Activated naive CD4-positive, alpha-beta T cell treated with anti-CD3 and anti-CD28 coated beads, Interleukin-2, amount 50 U/mL, for 24 hours (primary cell): ENCODE data around the gene WASHC2A.
"Not testable (repeated sequence)": the region's sequence is repeated elsewhere in the genome, so short reads cannot be mapped to it uniquely, and the experiment has no call there.

Experiments
- H3K27ac Mint-ChIP-seq: one replicate; pipeline ENCODE4 v1.8.0; 2021; ENCODE audit warnings: mild to moderate bottlenecking, mixed read lengths
- H3K27me3 Mint-ChIP-seq: one replicate; pipeline ENCODE4 v1.8.0; 2021; ENCODE audit warnings: mixed read lengths
- H3K36me3 Mint-ChIP-seq: one replicate; pipeline ENCODE4 v1.8.0; 2021; ENCODE audit warnings: mixed read lengths
- H3K4me1 Mint-ChIP-seq: one replicate; pipeline ENCODE4 v1.8.0; 2021; ENCODE audit warnings: mixed read lengths
- H3K4me3 Mint-ChIP-seq: one replicate; pipeline ENCODE4 v1.8.0; 2021; ENCODE audit warnings: mild to moderate bottlenecking, mixed read lengths
- H3K9me3 Mint-ChIP-seq: one replicate; pipeline ENCODE4 v1.8.0; 2021; ENCODE audit warnings: mixed read lengths

Gene WASHC2A

DNA sequence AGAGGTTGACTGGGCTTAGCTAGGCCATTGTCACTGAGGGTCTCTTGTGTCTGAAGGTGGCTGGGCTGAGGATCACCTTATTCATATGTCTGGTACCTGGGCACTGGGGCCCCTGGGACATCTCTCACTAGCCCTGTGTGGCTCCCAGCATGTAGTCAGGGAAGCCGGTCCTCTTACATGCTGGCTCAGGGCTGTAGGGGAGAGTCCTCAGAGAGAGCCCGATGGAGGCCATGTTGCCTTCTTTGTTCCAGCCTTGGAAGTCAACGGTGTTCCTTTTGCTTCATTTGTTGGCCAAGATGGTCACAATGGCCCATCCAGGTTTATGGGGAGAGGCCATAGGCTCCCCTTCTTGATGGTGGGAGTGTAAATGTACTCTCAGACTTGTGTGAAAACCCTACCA lies 34.0 kb downstream of the WASHC2A start:
- H3K36me3 Mint-ChIP-seq, H3K9me3 Mint-ChIP-seq, H3K27ac Mint-ChIP-seq, H3K27me3 Mint-ChIP-seq, H3K4me3 Mint-ChIP-seq, H3K4me1 Mint-ChIP-seq: not testable (repeated sequence)

- H3K4me3 Mint-ChIP-seq, H3K9me3 Mint-ChIP-seq, H3K4me1 Mint-ChIP-seq, H3K27ac Mint-ChIP-seq, H3K27me3 Mint-ChIP-seq, H3K36me3 Mint-ChIP-seq: not testable (repeated sequence)
These were observed 34.5 kb downstream of the WASHC2A start for GRCh38 chr10:50102267-50102666.

GRCh38 chr10:50108999-50109698 lies 41.4 kb downstream of the WASHC2A start:
- H3K27ac Mint-ChIP-seq, H3K36me3 Mint-ChIP-seq, H3K4me1 Mint-ChIP-seq, H3K9me3 Mint-ChIP-seq, H3K27me3 Mint-ChIP-seq, H3K4me3 Mint-ChIP-seq: not testable (repeated sequence)

DNA sequence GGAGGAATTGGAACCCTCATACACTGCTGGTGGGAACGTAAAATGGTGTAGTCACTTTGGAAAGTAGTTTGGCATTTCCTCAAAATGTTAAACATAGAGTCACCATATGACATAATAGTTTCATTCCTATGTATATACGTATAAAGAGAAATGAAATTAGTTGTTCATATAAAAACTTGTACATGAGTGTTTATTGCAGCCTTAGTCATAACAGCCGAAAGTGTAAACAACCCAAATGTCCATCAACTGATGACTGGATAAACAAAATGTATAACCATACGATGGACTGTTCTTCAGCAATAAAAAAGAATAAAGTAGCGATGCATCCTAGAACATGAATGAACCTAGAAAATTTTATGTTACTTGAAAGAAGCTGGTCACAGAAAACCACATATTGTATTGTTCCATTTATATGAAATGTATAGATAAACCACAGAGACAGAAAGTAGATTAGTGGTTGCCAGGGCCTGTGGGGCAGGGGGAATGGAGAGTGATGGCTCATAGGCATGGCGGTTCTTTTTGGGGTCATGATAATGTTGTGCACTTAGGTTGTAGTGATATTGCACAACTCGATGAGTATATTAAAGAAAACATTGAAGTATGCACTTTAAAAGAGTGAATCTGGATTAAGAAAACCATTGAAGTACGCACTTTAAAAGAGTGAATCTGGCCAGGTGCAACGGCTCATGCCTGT lies 44.8 kb downstream of the WASHC2A start:
- H3K27me3 Mint-ChIP-seq, H3K27ac Mint-ChIP-seq, H3K36me3 Mint-ChIP-seq: not testable (repeated sequence)

GRCh38 chr10:50126765-50127164 lies 59.0 kb downstream of the WASHC2A start:
- H3K4me1 Mint-ChIP-seq, H3K27ac Mint-ChIP-seq, H3K9me3 Mint-ChIP-seq, H3K27me3 Mint-ChIP-seq, H3K4me3 Mint-ChIP-seq: not testable (repeated sequence)
- peaks cover 11% of the 10 kb centered on the region for H3K36me3 Mint-ChIP-seq

More for the DNA sequence above, 44.8 kb downstream of the WASHC2A start:
- not testable (repeated sequence) for H3K9me3 Mint-ChIP-seq, H3K4me3 Mint-ChIP-seq, H3K4me1 Mint-ChIP-seq

DNA sequence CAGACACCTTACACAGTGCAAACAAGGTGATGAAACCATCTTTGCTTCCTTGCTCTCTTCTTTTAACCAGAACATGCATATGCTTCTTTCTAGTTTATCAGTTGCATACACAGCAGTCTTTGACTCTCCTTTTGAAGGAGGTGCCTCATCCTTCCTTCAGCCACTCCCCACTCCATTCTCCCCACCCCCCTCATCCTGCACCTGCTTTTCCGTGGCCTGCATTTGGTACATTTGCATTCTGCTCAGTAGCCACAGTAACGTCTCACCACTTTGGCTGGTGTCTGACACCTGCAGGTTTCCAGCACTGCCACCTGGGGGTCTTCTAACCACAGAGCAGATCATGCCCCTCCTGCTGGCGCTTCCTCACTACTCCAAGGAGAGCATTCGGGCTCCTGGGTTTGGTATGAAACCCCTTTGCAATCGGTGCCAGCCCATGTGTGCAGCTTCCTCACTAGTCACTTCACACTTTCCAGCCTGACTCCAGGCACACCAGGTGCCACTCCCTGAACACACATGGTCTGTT lies 60.1 kb downstream of the WASHC2A start:
- not testable (repeated sequence) for H3K9me3 Mint-ChIP-seq, H3K27ac Mint-ChIP-seq, H3K4me1 Mint-ChIP-seq, H3K27me3 Mint-ChIP-seq, H3K4me3 Mint-ChIP-seq
- H3K36me3 Mint-ChIP-seq: peaks cover 11% of the 10 kb centered on the region

GRCh38 chr10:50131245-50131965 lies 63.7 kb downstream of the WASHC2A start:
- not testable (repeated sequence) for H3K9me3 Mint-ChIP-seq, H3K4me1 Mint-ChIP-seq, H3K27ac Mint-ChIP-seq, H3K27me3 Mint-ChIP-seq, H3K4me3 Mint-ChIP-seq
- peaks cover 23% of the 10 kb centered on the region for H3K36me3 Mint-ChIP-seq

DNA sequence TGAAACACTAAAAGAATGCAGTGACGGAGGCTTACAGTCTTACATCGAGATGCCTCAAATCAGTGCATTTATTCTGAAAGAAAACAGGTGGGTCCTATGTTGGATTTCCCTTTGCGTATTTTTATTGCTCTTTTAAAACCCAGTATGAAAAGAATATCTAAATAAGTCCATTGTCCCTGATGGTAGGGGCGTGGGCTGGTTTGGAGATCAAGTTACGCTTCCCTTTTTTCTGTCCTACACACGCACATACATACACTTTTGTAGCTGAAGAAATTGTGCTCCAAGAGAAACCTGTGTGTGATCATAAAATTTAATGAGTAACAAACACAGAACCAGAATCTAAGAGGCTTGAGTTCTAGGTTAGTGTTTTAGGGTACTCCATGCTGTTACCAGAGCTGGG lies 64.6 kb downstream of the WASHC2A start:
- not testable (repeated sequence) for H3K9me3 Mint-ChIP-seq, H3K4me3 Mint-ChIP-seq, H3K4me1 Mint-ChIP-seq, H3K27me3 Mint-ChIP-seq, H3K27ac Mint-ChIP-seq
- H3K36me3 Mint-ChIP-seq: peaks cover 25% of the 10 kb centered on the region

GRCh38 chr10:50132841-50133240 lies 65.1 kb downstream of the WASHC2A start:
- H3K36me3 Mint-ChIP-seq: peaks cover 25% of the 10 kb centered on the region
- H3K4me1 Mint-ChIP-seq, H3K27ac Mint-ChIP-seq, H3K9me3 Mint-ChIP-seq, H3K27me3 Mint-ChIP-seq, H3K4me3 Mint-ChIP-seq: not testable (repeated sequence)

- H3K9me3 Mint-ChIP-seq, H3K27me3 Mint-ChIP-seq, H3K4me1 Mint-ChIP-seq, H3K36me3 Mint-ChIP-seq, H3K4me3 Mint-ChIP-seq, H3K27ac Mint-ChIP-seq: not testable (repeated sequence)
These were observed 75.9 kb downstream of the WASHC2A start for GRCh38 chr10:50143512-50144174.

DNA sequence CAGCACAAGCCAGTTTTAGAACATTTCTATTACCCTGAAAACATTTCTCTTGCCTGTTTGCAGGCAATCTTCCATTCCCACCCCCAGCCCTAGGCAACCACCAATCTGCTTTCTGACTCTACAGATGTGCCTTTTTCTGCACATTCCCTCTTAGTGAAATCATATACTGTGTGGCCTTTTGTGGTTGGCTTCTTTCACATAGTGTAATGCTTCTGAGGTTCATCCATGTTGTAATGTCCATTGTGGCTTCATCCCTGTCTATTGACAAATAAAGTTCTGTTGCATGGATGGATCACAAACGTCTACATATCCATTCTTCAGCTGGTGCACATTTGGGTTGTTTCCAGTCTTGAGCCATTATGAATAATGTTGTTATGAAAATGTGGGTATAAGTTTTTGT lies 77.8 kb downstream of the WASHC2A start:
- H3K27me3 Mint-ChIP-seq, H3K36me3 Mint-ChIP-seq, H3K27ac Mint-ChIP-seq, H3K4me1 Mint-ChIP-seq, H3K9me3 Mint-ChIP-seq, H3K4me3 Mint-ChIP-seq: not testable (repeated sequence)

DNA sequence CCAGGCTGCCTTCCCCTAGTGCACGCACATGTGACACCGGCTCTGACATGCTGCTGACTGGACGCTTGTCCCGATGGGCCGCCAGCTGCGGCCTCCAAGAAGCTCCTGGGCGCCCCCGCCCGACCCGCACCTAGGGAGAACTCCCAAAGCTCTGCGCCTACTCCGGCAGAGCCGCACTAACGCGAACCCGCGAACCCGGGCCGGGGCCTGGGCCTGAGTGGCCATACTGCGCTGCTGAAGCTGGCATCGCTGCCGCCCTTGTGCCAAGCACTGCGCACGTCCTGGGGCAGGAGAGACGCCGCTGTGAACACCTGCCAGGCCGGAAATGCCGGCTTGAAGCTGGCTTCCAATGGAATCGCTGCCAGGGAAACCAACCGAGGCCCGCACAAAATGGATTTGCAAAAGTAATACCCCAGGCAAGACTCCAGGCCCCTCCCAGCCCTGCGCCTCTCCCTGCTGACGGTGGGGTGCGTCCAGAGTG lies 85.1 kb downstream of the WASHC2A start:
- Mint-ChIP-seq H3K4me1 (no peaks in the 10 kb centered on the region), H3K4me3 (no peak overlapping the region), H3K36me3 (no peaks in the 10 kb centered on the region), H3K27ac (no peak overlapping the region), H3K27me3 (peaks cover 9% of the 10 kb centered on the region), H3K9me3 (no peaks in the 10 kb centered on the region)

DNA sequence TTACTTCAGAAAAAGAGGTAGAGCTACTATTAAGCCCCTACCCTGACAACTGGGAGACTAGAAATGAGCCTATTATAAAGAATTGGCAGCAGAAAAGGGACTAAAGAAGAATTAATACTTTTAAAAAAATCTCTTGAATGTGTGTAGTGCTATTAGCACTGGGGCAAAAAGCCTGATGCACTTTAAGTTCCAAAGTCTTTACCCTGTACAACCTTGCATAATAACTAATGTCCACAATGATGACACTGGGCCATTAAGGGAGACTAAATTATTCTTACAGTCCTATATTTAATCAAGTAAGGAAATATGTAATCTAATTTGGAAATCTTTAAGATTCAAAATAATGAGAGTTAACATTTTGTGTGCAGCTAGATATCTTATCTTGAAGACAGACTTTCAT lies 90.1 kb downstream of the WASHC2A start:
- not testable (repeated sequence) for H3K9me3 Mint-ChIP-seq, H3K4me3 Mint-ChIP-seq, H3K27ac Mint-ChIP-seq

GRCh38 chr10:50159856-50160255 lies 92.1 kb downstream of the WASHC2A start:
- not testable (repeated sequence) for H3K27ac Mint-ChIP-seq, H3K36me3 Mint-ChIP-seq, H3K9me3 Mint-ChIP-seq, H3K27me3 Mint-ChIP-seq, H3K4me1 Mint-ChIP-seq, H3K4me3 Mint-ChIP-seq

More for the DNA sequence above, 90.1 kb downstream of the WASHC2A start:
- not testable (repeated sequence) for H3K4me1 Mint-ChIP-seq, H3K36me3 Mint-ChIP-seq, H3K27me3 Mint-ChIP-seq

DNA sequence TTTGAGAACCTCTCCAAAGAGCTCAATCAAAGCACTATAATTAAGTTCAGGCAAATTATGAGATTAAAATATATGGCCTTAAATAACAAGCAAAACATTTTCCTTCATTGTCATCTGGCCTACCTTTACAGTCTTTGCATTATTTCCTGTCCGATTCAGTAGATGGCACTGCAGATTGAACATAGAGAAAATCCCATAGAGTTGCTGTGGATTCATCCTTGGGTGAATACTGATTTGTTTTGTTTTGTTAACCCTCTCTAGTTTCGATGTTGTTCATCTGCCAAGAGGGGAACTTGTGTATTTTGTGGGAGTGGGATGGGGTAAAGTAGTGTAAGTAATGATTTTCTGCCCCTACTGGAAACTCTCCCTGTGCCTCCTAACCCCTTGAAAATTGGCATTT lies 97.3 kb downstream of the WASHC2A start:
- not testable (repeated sequence) for H3K4me3 Mint-ChIP-seq, H3K36me3 Mint-ChIP-seq, H3K4me1 Mint-ChIP-seq, H3K27me3 Mint-ChIP-seq, H3K9me3 Mint-ChIP-seq, H3K27ac Mint-ChIP-seq

DNA sequence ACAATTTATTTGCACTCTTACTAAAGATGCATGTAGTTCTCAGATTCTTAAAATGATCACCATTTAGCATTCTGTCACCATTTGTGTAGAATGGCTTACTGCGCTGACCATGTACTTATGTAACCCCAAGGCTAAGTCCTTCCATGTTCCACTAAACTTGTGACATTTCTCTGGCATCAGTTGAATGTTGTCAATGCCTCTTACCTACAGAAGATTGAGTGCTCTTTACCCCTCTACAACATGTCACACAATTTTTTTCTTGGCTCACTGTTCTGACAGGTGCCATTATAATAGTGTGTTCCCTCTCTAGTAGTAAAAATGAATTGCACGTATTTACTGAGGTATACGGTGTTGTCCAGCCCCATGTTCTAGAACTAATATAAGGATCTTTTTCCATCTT lies 100.1 kb downstream of the WASHC2A start:
- H3K9me3 Mint-ChIP-seq, H3K4me1 Mint-ChIP-seq, H3K27me3 Mint-ChIP-seq, H3K27ac Mint-ChIP-seq, H3K4me3 Mint-ChIP-seq, H3K36me3 Mint-ChIP-seq: not testable (repeated sequence)
